ENCODE results near the gene RABAC1. TPM values are rescaled to one million over a fixed set of nuclear protein-coding genes. Genes with fewer than 3 reads are reported as not detected.
A peak's percentile ranks its signal among the peaks of the same experiment; 100 is the strongest.

Gene RABAC1
- total RNA-seq, 1 donor: 105 TPM

- H3K4me3 ChIP-seq (ENCODE audit: low read depth, low read length): peak within 1 kb of the TSS; percentile 58
- TF ChIP-seq CTCF (IDR thresholded peaks at IDR 0.05; ENCODE audit: insufficient read depth, low read depth, low read length): no peak
- DNase-seq (ENCODE audit: low read depth): peak; percentile 8
Measured at GRCh38 chr19:41928221-41928683, 30.9 kb downstream of the RABAC1 start, which contains the start of gene ERFL. Gene ERFL, minus strand, starts transcription at chr19:41928449. Its CDS starts 15,530 bp downstream, at chr19:41912919.

GRCh38 chr19:41927497-41928192 lies 31.5 kb downstream of the RABAC1 start:
- H3K4me3 ChIP-seq (ENCODE audit: low read depth, low read length): peak overlapping the region; percentile 58
- DNase-seq (ENCODE audit: low read depth): no peak
- TF ChIP-seq CTCF (IDR thresholded peaks at IDR 0.05; ENCODE audit: insufficient read depth, low read depth, low read length): no peak

- DNase-seq (ENCODE audit: low read depth): no peak
- no peak for TF ChIP-seq CTCF (IDR thresholded peaks at IDR 0.05; ENCODE audit: insufficient read depth, low read depth, low read length)
- H3K4me3 ChIP-seq (ENCODE audit: low read depth, low read length): no peak overlapping the region
Measured at GRCh38 chr19:41926763-41927496, 32.2 kb downstream of the RABAC1 start.

- no peak for TF ChIP-seq CTCF (IDR thresholded peaks at IDR 0.05; ENCODE audit: insufficient read depth, low read depth, low read length)
- DNase-seq (ENCODE audit: low read depth): no peak
- no peak overlapping the region for H3K4me3 ChIP-seq (ENCODE audit: low read depth, low read length)
Measured at GRCh38 chr19:41926028-41926762, 32.9 kb downstream of the RABAC1 start.

GRCh38 chr19:41925208-41926003 lies 33.7 kb downstream of the RABAC1 start:
- DNase-seq (ENCODE audit: low read depth): no peak
- TF ChIP-seq CTCF (IDR thresholded peaks at IDR 0.05; ENCODE audit: insufficient read depth, low read depth, low read length): no peak
- H3K4me3 ChIP-seq (ENCODE audit: low read depth, low read length): no peak overlapping the region
